ENCODE measurements around the gene LPP. TPM values are rescaled to one million over a fixed set of nuclear protein-coding genes. Genes with fewer than 3 reads are reported as not detected.
A peak's percentile ranks its signal among the peaks of the same experiment; 100 is the strongest.

The LPP gene
- total and polyA plus RNA-seq, 8 donors = 23.1 to 220 (median 26.7) TPM

- H3K9me3 ChIP-seq = no peaks in the 10 kb centered on the region
- TF ChIP-seq, protein P1, sequence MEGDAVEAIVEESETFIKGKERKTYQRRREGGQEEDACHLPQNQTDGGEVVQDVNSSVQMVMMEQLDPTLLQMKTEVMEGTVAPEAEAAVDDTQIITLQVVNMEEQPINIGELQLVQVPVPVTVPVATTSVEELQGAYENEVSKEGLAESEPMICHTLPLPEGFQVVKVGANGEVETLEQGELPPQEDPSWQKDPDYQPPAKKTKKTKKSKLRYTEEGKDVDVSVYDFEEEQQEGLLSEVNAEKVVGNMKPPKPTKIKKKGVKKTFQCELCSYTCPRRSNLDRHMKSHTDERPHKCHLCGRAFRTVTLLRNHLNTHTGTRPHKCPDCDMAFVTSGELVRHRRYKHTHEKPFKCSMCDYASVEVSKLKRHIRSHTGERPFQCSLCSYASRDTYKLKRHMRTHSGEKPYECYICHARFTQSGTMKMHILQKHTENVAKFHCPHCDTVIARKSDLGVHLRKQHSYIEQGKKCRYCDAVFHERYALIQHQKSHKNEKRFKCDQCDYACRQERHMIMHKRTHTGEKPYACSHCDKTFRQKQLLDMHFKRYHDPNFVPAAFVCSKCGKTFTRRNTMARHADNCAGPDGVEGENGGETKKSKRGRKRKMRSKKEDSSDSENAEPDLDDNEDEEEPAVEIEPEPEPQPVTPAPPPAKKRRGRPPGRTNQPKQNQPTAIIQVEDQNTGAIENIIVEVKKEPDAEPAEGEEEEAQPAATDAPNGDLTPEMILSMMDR (IDR thresholded peaks at IDR 0.05) = no peak
- H3K27ac ChIP-seq = no peak overlapping the region
- H3K27me3 ChIP-seq = no peaks in the 10 kb centered on the region
- no peaks in the 10 kb centered on the region for H3K36me3 ChIP-seq
- no peaks in the 10 kb centered on the region for H3K4me1 ChIP-seq
- DNase-seq (no peak), ATAC-seq (no peak)
- no peak overlapping the region for H3K4me3 ChIP-seq
- intact Hi-C loops (cut with DNase I) = no loop called here
Observed at GRCh38 chr3:188602620-188603019, 448.7 kb downstream of the LPP start.

- Histone ChIP-seq H3K9me3 (no peaks in the 10 kb centered on the region), H3K36me3 (peaks cover 4 to 9% of the 10 kb centered on the region in 2 donors), H3K27ac (no peak overlapping the region), H3K27me3 (no peaks in the 10 kb centered on the region), H3K4me3 (no peak overlapping the region), H3K4me1 (no peaks in the 10 kb centered on the region)
- ATAC-seq (no peak), DNase-seq (no peak)
- TF ChIP-seq, protein P1 (IDR thresholded peaks at IDR 0.05) = no peak
- intact Hi-C loops (cut with DNase I) = no loop called here
Observed at GRCh38 chr3:188604651-188605050, 450.7 kb downstream of the LPP start.

GRCh38 chr3:188605231-188605630 is 451.3 kb downstream of the LPP start:
- DNase-seq (no peak), ATAC-seq (no peak)
- intact Hi-C loops (cut with DNase I) = no loop called here
- H3K27ac ChIP-seq = no peak overlapping the region
- H3K4me3 ChIP-seq = no peak overlapping the region
- no peaks in the 10 kb centered on the region for H3K9me3 ChIP-seq
- H3K27me3 ChIP-seq = no peaks in the 10 kb centered on the region
- H3K36me3 ChIP-seq = peaks cover 4 to 15% of the 10 kb centered on the region in 2 donors
- H3K4me1 ChIP-seq = no peaks in the 10 kb centered on the region
- TF ChIP-seq, protein P1 (IDR thresholded peaks at IDR 0.05) = no peak

- TF ChIP-seq, protein P1 (IDR thresholded peaks at IDR 0.05) = no peak
- Histone ChIP-seq H3K9me3 (no peaks in the 10 kb centered on the region), H3K27ac (peak overlapping the region in 1 of 2 donors; percentile 28), H3K27me3 (no peaks in the 10 kb centered on the region), H3K4me1 (no peaks in the 10 kb centered on the region), H3K36me3 (peaks cover 4 to 22% of the 10 kb centered on the region in 2 donors), H3K4me3 (no peak overlapping the region)
- no peak for DNase-seq
- intact Hi-C loops (cut with DNase I) = no loop called here
- no peak for ATAC-seq
Observed at GRCh38 chr3:188605905-188606304, 451.9 kb downstream of the LPP start.

DNA sequence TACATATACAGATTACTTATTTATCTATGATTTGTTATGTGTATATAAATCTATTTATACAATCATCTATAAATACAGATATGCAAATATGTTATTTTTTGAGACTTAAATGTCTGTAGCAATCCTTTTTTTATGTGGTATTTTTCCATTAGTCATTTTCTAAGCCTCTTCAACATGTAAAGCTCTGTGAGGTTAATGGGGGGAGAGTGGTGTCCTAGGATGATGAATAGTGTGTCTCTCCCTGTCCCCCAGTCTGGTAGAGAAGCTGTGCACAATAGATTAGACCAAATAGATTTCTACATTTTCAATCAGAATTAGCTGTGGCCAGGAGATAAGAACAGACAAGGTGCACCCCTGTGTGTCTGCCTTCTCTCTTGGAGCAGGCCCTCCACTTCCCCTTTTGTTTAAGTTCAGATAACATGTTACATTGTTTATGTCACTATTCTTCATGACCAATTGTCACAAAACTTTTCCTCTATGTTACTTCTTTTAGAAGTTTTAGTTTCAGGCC is 453.9 kb downstream of the LPP start:
- Histone ChIP-seq H3K4me3 (no peak overlapping the region), H3K9me3 (no peaks in the 10 kb centered on the region), H3K4me1 (no peaks in the 10 kb centered on the region), H3K27me3 (no peaks in the 10 kb centered on the region), H3K36me3 (peaks cover 4 to 30% of the 10 kb centered on the region in 2 donors), H3K27ac (no peak overlapping the region)
- DNase-seq (no peak), ATAC-seq (no peak)
- TF ChIP-seq, protein P1 (IDR thresholded peaks at IDR 0.05) = no peak
- intact Hi-C loops (cut with DNase I) = no loop called here

Data from left lung (tissue), 10 donors.